Rectal smooth muscle tissue (tissue), 1 donor: Measurements from ENCODE around the gene LHX5.

Experiments
- H3K27ac ChIP-seq: one replicate; pipeline ENCODE4 v1.7.0; 2013; ENCODE audit warnings: low read depth, low read length, inconsistent platforms
- H3K27me3 ChIP-seq: one replicate; pipeline ENCODE4 v1.7.0; 2013; ENCODE audit warnings: low read length; ENCODE audit not compliant: control insufficient read depth, insufficient read depth
- H3K36me3 ChIP-seq: one replicate; pipeline ENCODE4 v1.7.0; 2013; ENCODE audit warnings: low read length; ENCODE audit not compliant: control insufficient read depth, insufficient read depth
- H3K4me1 ChIP-seq: one replicate; pipeline ENCODE4 v1.7.0; 2013; ENCODE audit warnings: low read length; ENCODE audit not compliant: control insufficient read depth, insufficient read depth
- H3K4me3 ChIP-seq: one replicate; pipeline ENCODE4 v1.7.0; 2013; ENCODE audit warnings: low read length
- H3K9ac ChIP-seq: one replicate; pipeline ENCODE4 v1.7.0; 2013; ENCODE audit warnings: low read length

LHX5 gene

GRCh38 chr12:113471619-113472171 lies at the start of gene LHX5:
Gene LHX5, minus strand, starts transcription at chr12:113471871. Its CDS starts 373 bp downstream, at chr12:113471498.
- H3K9ac ChIP-seq, result no peak within 1 kb of the TSS
- no peak within 1 kb of the TSS for H3K4me3 ChIP-seq
- no peaks in the 10 kb centered on the region for H3K4me1 ChIP-seq
- H3K27me3 ChIP-seq, result peaks cover 39% of the 10 kb centered on the region
- no peaks in the 10 kb centered on the region for H3K36me3 ChIP-seq
- no peak within 1 kb of the TSS for H3K27ac ChIP-seq

GRCh38 chr12:113519464-113520307 lies 48.0 kb upstream of the LHX5 start:
- H3K4me3 ChIP-seq, result no peak overlapping the region

GRCh38 chr12:113515082-113515856 lies 43.6 kb upstream of the LHX5 start:
- no peak overlapping the region for H3K9ac ChIP-seq
- H3K4me1 ChIP-seq, result no peaks in the 10 kb centered on the region
- no peak overlapping the region for H3K27ac ChIP-seq
- no peaks in the 10 kb centered on the region for H3K36me3 ChIP-seq
- peaks cover 10% of the 10 kb centered on the region for H3K27me3 ChIP-seq
- H3K4me3 ChIP-seq, result no peak overlapping the region

More at GRCh38 chr12:113519464-113520307, 48.0 kb upstream of the LHX5 start:
- Histone ChIP-seq H3K4me1 (no peaks in the 10 kb centered on the region), H3K27ac (no peak overlapping the region), H3K36me3 (no peaks in the 10 kb centered on the region), H3K27me3 (peaks cover 19% of the 10 kb centered on the region), H3K9ac (no peak overlapping the region)

- peaks cover 10% of the 10 kb centered on the region for H3K27me3 ChIP-seq
- H3K27ac ChIP-seq, result no peak overlapping the region
- H3K36me3 ChIP-seq, result no peaks in the 10 kb centered on the region
- no peak overlapping the region for H3K4me3 ChIP-seq
- no peaks in the 10 kb centered on the region for H3K4me1 ChIP-seq
- H3K9ac ChIP-seq, result no peak overlapping the region
Observed at GRCh38 chr12:113514602-113515001, 42.9 kb upstream of the LHX5 start.

- no peak overlapping the region for H3K4me3 ChIP-seq
- H3K36me3 ChIP-seq, result no peaks in the 10 kb centered on the region
- H3K27me3 ChIP-seq, result peaks cover 7% of the 10 kb centered on the region
- no peak overlapping the region for H3K27ac ChIP-seq
- H3K9ac ChIP-seq, result no peak overlapping the region
- no peaks in the 10 kb centered on the region for H3K4me1 ChIP-seq
Observed at GRCh38 chr12:113512568-113512967, 40.9 kb upstream of the LHX5 start.

GRCh38 chr12:113506867-113507266 lies 35.2 kb upstream of the LHX5 start:
- Histone ChIP-seq H3K36me3 (no peaks in the 10 kb centered on the region), H3K4me3 (no peak overlapping the region), H3K4me1 (no peaks in the 10 kb centered on the region), H3K27ac (no peak overlapping the region), H3K27me3 (no peaks in the 10 kb centered on the region), H3K9ac (no peak overlapping the region)

GRCh38 chr12:113505941-113506340 lies 34.3 kb upstream of the LHX5 start:
- no peak overlapping the region for H3K9ac ChIP-seq
- no peak overlapping the region for H3K27ac ChIP-seq
- no peaks in the 10 kb centered on the region for H3K36me3 ChIP-seq
- H3K4me3 ChIP-seq, result no peak overlapping the region
- peaks cover 2% of the 10 kb centered on the region for H3K27me3 ChIP-seq
- H3K4me1 ChIP-seq, result no peaks in the 10 kb centered on the region

- no peaks in the 10 kb centered on the region for H3K4me1 ChIP-seq
- H3K27ac ChIP-seq, result no peak overlapping the region
- no peak overlapping the region for H3K9ac ChIP-seq
- H3K36me3 ChIP-seq, result no peaks in the 10 kb centered on the region
- no peak overlapping the region for H3K4me3 ChIP-seq
- H3K27me3 ChIP-seq, result peaks cover 5% of the 10 kb centered on the region
Observed at GRCh38 chr12:113504917-113505316, 33.2 kb upstream of the LHX5 start.

GRCh38 chr12:113500782-113501311 lies 29.2 kb upstream of the LHX5 start:
- Histone ChIP-seq H3K9ac (no peak overlapping the region), H3K27me3 (peaks cover 5% of the 10 kb centered on the region), H3K36me3 (no peaks in the 10 kb centered on the region), H3K4me1 (no peaks in the 10 kb centered on the region), H3K27ac (no peak overlapping the region), H3K4me3 (no peak overlapping the region)

- no peak overlapping the region for H3K9ac ChIP-seq
- H3K27me3 ChIP-seq, result peaks cover 5% of the 10 kb centered on the region
- no peak overlapping the region for H3K4me3 ChIP-seq
- H3K27ac ChIP-seq, result no peak overlapping the region
- no peaks in the 10 kb centered on the region for H3K36me3 ChIP-seq
- H3K4me1 ChIP-seq, result no peaks in the 10 kb centered on the region
Observed at GRCh38 chr12:113500306-113500675, 28.6 kb upstream of the LHX5 start.

- no peak overlapping the region for H3K9ac ChIP-seq
- H3K4me1 ChIP-seq, result no peaks in the 10 kb centered on the region
- peaks cover 5% of the 10 kb centered on the region for H3K27me3 ChIP-seq
Observed at GRCh38 chr12:113498490-113498889, 26.8 kb upstream of the LHX5 start.

GRCh38 chr12:113497693-113498092 lies 26.0 kb upstream of the LHX5 start:
- no peak overlapping the region for H3K27ac ChIP-seq
- H3K36me3 ChIP-seq, result no peaks in the 10 kb centered on the region
- no peak overlapping the region for H3K9ac ChIP-seq
- H3K4me3 ChIP-seq, result no peak overlapping the region
- peaks cover 5% of the 10 kb centered on the region for H3K27me3 ChIP-seq
- H3K4me1 ChIP-seq, result no peaks in the 10 kb centered on the region

More at GRCh38 chr12:113498490-113498889, 26.8 kb upstream of the LHX5 start:
- no peak overlapping the region for H3K4me3 ChIP-seq
- no peaks in the 10 kb centered on the region for H3K36me3 ChIP-seq
- H3K27ac ChIP-seq, result no peak overlapping the region
